SK-N-MC (cell line): ENCODE data around the gene HMX2.

ENCODE experiments used
- EZH2 ChIP-seq: fragments of 200-600 bp; sonication (generic); IDR thresholded peaks from one replicate; pipeline ENCODE4 v1.6.1; 2017; ENCODE audit warnings: antibody characterized with exemption
- FOXP2 ChIP-seq: optimal IDR thresholded peaks from 2 replicates; pipeline ENCODE3; 2011; ENCODE audit warnings: mild to moderate bottlenecking, moderate library complexity; ENCODE audit not compliant: insufficient read depth; ENCODE audit errors: extremely low read length, control extremely low read depth
- POLR2AphosphoS5 ChIP-seq: IDR thresholded peaks from 2 replicates; pipeline ENCODE4 v1.6.1; 2012; ENCODE audit warnings: mild to moderate bottlenecking, low read depth, low read length, borderline replicate concordance

DNA sequence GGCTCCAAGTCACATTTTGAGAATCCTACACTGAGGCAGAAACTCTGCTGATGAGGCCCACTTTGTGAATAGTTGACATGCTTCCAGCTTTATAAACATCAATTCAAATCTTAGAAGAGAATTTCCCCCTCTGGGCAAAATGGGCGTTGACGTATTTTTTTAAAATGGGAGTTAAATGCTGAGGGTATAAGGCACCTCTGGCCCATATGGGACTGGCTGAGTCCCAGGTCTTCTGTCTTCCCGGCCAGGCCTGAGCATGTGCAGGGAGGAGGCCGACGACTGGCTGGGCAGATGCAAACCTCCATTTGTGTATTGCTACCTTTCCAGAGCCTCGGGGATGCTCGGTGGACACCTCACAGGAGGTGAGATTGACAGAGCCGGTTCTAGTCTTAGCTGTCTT lies 44.0 kb downstream of the HMX2 start:
- no peak for TF ChIP-seq POLR2AphosphoS5
- no peak for TF ChIP-seq EZH2
- TF ChIP-seq FOXP2: no peak
